ENCODE measurements around the gene NXT1.

The NXT1 gene

DNA sequence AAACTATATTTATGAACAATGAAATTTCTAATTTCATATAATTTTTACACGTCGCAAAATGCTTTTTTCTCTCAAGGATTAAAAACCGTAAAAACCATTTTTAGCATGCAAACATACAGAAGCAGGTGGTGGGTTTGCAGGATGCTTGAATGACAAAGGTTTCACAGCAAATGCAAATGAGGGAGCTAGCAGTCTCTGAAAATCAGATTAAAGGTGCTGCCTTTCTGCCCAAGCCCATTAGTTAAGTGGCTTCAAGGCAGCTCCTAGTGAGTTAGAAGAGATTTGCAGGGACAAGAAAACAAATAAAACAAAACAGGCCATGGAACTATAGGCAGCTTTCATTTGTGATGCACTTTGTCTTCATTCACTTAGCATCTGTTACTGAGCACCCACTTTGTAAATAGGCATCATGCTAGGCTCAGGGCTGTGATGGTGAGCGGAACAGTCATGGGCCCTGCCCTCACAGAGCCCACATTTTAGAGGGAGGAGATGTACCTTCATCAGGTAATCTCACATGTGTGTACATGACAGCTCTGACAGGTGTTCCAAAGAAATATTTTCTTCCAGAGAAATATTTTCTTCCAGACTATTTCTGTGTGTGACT lies 41.2 kb downstream of the NXT1 start:
- DNase-seq (ENCODE audit: low read depth), result no peak

DNA sequence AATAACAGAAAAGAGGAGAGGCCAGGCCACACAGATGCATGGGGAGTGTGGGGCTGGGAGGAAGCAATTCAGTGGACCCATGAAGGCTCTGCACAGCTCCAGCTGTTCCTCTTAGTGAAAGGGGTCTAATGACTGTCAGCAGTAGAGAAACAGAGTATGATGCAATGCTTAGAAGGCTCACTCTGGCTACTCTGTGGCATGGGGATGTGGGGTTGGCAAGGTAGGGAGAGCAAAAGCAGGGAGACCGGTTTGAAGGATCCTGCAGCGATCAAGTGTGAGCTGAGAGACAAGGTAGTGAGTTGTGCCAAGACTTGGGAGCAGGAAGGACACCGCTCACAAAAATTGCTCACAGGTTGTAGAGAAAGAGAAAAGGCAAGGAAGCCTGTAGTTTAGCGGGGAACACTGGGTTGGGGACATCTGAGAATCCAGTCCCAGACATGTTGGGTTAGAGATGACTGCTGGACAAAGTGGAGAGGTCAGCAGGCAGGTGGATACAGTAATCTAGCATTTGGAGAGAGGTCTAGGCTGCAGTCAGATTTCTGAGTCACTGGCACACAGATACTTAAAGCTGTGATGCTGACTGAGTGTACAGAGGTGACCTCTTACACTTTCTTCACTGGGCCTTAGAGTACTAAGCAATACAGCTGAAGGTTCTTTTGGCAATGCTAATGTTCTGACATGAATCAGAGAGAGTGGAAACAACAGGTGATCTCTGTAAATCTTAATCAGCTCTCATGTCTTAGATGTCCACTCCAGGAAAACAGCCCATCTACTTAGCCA lies 43.6 kb downstream of the NXT1 start:
- DNase-seq (ENCODE audit: low read depth), result no peak

DNA sequence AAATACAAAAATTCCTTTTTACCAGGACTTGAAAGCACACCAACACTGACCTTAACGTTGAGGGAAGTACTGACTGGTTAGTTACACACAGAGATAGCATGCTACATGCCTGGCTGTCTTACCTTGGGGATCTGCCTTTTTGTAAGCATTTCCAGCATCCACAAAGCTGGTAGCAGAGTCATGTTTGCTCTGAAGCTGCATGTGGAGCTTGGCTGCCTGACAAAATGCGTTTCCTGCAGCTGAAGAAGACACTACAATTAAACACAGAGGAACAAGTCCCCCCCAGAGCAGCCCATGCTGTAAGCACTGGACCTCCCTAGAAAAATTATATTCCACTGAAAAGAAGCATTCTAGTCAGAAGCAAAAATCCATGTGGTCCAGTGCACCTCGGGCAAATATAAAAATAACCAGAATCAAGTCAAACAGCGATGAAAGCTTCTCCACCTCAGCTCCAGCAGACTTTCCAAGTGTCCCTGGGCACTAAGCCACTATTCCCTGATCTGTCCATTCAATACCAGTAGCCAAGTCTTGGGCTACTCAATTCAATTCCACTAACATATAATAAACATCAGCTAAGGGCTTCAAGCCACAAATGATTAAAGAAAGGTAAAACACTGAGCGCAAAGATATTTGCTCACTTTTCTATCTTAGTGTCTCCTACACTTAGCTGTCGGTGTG lies 46.5 kb downstream of the NXT1 start:
- DNase-seq (ENCODE audit: low read depth), result no peak

DNA sequence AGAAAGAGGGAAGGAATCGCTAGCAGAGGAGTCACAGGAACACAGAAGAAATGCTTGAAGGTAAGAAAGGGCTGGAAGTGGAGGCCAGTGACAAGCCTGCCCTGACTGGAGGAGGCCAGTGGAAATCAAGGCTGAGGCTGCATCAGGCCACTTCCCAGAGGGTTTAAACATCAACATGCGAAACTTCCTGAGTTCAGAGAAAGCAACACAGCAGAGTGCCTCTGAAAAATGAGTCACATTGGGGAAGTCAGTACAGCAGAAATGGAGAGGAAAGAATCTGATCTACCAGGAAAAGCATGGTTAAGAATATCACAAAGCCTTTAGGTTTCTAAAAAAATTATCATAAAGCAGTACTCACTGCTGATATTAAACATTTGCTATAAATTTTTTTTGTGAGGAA lies 47.4 kb downstream of the NXT1 start:
- no peak for DNase-seq (ENCODE audit: low read depth)

DNA sequence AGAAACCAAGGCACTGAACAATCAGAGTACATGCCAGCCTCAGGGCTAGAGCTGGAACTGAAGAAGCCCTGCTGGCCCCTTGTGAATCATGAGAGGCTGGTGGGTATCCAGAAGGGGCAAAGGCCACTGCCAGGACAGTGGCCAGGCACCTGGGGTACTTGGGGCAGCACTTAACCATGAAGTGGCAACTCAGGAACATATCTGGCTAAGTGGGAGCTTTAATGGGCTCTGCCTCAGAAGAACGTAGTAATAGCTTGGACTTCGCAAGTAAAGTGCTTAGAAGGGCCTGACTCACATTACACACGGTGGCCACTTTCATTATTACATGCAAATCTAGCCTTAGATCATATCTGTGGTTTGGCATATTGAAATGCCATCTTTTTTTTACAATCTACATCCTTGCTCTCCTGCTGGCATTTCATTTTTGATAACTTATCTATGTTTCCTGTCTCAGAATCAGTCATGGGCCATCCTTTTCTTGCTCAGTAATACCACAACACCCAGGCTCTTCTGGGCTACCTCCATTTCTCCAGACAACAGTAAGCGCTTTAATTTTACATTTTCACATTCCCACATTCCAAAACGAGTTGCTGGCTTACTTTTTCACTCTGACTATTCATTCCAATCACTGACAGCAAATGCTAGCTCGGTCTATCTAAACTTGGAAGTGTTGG lies 49.1 kb downstream of the NXT1 start:
- no peak for DNase-seq (ENCODE audit: low read depth)

DNA sequence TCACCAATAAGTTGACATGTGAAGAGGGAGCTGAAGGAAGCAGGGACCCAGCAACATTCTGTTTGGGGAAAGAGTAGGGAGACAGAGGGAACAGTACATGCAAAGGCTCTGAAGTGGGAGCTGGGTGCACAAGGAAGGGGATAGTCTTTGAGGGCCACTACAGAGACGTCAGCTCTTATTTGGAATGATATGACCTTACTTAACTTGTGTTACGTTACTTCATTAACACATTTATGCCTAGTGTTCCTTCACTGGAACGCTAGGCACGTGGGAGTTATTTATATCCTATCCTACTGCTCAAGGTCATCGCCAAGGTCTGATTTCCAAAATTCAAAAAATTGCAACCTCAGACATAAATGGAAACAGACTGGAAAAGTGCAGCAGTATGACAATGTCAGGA lies 50.5 kb downstream of the NXT1 start:
- no peak for DNase-seq (ENCODE audit: low read depth)

DNA sequence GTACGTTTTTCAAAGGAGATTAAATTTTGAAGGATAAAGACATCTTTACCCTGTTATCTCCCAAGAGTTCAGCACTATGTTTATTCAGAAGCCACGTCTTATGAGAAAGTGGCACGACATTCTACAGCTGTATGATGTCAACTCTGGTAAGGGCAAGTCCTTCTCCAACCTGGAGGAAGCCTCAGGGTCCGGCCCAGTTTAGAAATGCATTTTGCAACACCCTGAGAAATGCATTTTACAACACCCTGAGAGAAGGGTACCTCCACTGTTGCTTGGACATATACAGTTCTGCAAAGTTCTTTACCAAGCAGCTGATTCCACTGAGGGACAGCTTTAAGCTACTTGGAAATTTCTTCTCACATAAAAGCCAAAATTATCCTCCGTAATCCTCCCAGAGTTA lies 53.2 kb downstream of the NXT1 start:
- no peak for DNase-seq (ENCODE audit: low read depth)

DNA sequence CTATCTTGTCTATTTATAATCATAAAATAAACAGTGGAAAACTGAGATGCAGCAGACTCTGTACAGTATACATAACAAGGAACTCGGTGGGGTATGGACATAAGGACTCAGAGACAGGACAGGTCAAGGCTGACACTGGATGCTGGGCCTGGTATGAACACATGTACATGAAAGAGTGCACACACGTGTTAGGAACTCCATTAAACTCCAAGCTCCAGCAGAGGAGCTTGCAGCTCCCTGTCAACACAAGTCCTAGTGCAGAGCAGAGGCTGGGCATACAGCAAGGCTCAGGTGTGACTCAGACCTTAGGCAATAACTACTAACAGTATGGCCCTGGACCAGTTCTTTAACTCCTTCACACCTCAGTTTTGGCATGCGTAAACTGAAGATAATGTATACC lies 53.6 kb downstream of the NXT1 start:
- no peak for DNase-seq (ENCODE audit: low read depth)
